Measurements from ENCODE around the gene PXMP2. TPM values are rescaled to one million over a fixed set of nuclear protein-coding genes. Genes with fewer than 3 reads are reported as not detected.

The PXMP2 gene
- total and polyA plus RNA-seq, 2 of the 8 experiments (the other 6 are each of a cell fraction or from before 2014, with no cell fraction given), result 13.8 to 15.1 TPM

DNA sequence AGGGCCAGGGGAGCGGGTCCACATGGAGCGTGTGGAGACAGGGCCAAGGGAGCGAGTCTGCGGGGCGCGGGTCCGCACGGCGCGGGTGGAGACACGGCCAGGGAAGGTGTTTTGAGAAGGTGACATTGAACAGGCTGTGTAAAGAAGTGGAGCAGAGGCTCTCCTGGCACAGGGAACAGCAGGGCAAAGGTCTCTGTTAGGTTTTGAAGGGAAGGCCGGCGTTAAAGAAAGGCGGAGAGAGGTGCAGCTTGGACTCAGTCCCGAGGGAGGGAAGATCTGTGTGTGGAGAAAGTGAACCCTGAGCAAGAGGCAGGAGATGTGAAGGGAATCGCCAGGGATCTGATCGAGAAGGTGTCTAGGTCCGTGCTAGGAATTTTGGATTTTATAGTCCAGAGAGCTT, 1.8 kb downstream of the PXMP2 start (continued):
- TF ChIP-seq CTCF (IDR thresholded peaks at IDR 0.05; ENCODE audit: control extremely low read depth in 1 of 3, insufficient read depth in 1 of 3, low read depth in 1 of 3, low read length in 3 of 3), result no peak
- no peak for TF ChIP-seq CHD2 (IDR thresholded peaks at IDR 0.05; ENCODE audit: low read length)
- TF ChIP-seq HDAC2 (IDR thresholded peaks at IDR 0.05; ENCODE audit: borderline replicate concordance in 1 of 2, low read depth in 2 of 2, low read length in 2 of 2), result no peak
